Right atrium auricular region (tissue), 2 donors: Measurements from ENCODE around the gene GLB1L3. TPM values are rescaled to one million over a fixed set of nuclear protein-coding genes. Genes with fewer than 3 reads are reported as not detected.

Source experiments
- DNase-seq: peaks from one replicate; pipeline ENCODE4 v3.0.0-alpha.2; 2019; ENCODE audit warnings: low spot score
- H3K27ac ChIP-seq, 2 donors: fragments of 200-600 bp; sonication (generic); 1 replicate in 1 of 2; 2 replicates in 1 of 2; pipeline ENCODE4 v1.5.1; 2016 to 2019
- H3K27me3 ChIP-seq, 2 donors: fragments of 200-600 bp; sonication (generic); one replicate each; pipeline versions ENCODE4 v1.5.1 to v1.6.0; 2017 to 2019
- H3K36me3 ChIP-seq: fragments of 200-600 bp; sonication (generic); one replicate; pipeline ENCODE4 v1.5.1; 2016
- H3K4me1 ChIP-seq, 2 donors: fragments of 200-600 bp; sonication (generic); one replicate each; pipeline versions ENCODE4 v1.5.1 to v1.6.0; 2017 to 2019
- H3K4me3 ChIP-seq, 2 donors: fragments of 200-600 bp; sonication (generic); 1 replicate in 1 of 2; 2 replicates in 1 of 2; pipeline ENCODE4 v1.5.1; 2017 to 2019; ENCODE audit warnings: mild to moderate bottlenecking in 1 of 2, moderate library complexity in 1 of 2
- H3K9me3 ChIP-seq, 2 donors: fragments of 200-600 bp; sonication (generic); one replicate each; pipeline ENCODE4 v1.5.1; 2019
- total RNA-seq, 2 donors: library from RNA; depleted of rRNA; stranded (reverse); fragments of >200 nt; gene quantifications; one replicate each; pipeline ENCODE4 v1.1.0, GENCODE V29; 2016
- TF ChIP-seq, protein P1 (sequence below), 2 donors: fragments of 200-600 bp; sonication (generic); IDR thresholded peaks; one replicate each; pipeline ENCODE4 v1.5.1; 2019; ENCODE audit warnings: antibody characterized with exemption in 2 of 2

Gene GLB1L3
- total RNA-seq, 2 donors from 2014 or later = not detected

DNA sequence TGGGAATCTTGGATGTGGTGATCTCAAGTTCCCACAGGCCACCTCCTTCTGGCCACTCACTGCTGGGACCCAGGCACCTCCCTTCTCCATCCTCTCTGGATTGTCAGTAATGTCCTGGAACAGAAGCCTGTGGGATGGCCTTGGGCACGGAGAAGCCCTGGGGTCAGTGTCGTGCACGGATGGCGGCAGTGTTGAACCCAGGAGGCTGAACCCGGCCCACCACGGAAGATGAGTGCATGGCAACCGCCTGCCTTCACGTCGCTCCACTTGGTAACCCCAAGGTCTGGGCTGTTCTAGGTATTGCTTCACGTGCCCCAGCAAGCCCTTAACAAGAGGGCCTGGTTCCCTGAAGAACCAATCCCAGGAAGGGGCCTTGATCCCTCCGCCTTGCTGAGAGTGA is 30.1 kb upstream of the GLB1L3 start:
- no peak overlapping the region for H3K27ac ChIP-seq
- no peak overlapping the region for H3K4me3 ChIP-seq
- H3K9me3 ChIP-seq = no peaks in the 10 kb centered on the region
- no peak for DNase-seq
- no peaks in the 10 kb centered on the region for H3K27me3 ChIP-seq
- TF ChIP-seq, protein P1, sequence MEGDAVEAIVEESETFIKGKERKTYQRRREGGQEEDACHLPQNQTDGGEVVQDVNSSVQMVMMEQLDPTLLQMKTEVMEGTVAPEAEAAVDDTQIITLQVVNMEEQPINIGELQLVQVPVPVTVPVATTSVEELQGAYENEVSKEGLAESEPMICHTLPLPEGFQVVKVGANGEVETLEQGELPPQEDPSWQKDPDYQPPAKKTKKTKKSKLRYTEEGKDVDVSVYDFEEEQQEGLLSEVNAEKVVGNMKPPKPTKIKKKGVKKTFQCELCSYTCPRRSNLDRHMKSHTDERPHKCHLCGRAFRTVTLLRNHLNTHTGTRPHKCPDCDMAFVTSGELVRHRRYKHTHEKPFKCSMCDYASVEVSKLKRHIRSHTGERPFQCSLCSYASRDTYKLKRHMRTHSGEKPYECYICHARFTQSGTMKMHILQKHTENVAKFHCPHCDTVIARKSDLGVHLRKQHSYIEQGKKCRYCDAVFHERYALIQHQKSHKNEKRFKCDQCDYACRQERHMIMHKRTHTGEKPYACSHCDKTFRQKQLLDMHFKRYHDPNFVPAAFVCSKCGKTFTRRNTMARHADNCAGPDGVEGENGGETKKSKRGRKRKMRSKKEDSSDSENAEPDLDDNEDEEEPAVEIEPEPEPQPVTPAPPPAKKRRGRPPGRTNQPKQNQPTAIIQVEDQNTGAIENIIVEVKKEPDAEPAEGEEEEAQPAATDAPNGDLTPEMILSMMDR (IDR thresholded peaks at IDR 0.05) = no peak
- H3K4me1 ChIP-seq = no peaks in the 10 kb centered on the region
- H3K36me3 ChIP-seq = peaks cover 96% of the 10 kb centered on the region

DNA sequence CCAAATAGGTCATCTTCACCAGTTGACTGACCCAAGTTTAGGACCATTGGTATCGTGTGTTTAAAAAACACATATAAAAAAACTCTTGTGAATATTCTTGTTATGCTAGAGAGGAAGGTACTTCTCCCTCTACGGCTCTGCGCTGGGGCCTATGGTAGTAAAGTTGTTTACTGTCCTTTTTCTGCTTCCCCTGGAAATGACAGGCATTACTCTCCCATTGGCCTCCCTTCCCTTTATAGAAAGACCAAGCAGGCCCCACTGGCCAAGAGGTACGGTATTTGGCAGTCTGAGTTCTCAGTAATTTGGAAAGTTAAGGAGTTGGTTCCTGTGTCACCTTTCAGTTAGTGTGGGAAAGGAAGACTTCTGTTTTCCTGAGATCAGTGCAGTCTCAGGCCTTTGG is 29.5 kb upstream of the GLB1L3 start:
- H3K9me3 ChIP-seq = no peaks in the 10 kb centered on the region
- H3K4me1 ChIP-seq = peaks cover 0 to 1% of the 10 kb centered on the region in 2 donors
- no peak for DNase-seq
- H3K36me3 ChIP-seq = peaks cover 94% of the 10 kb centered on the region
- H3K4me3 ChIP-seq = no peak overlapping the region
- TF ChIP-seq, protein P1 (IDR thresholded peaks at IDR 0.05) = no peak
- H3K27ac ChIP-seq = no peak overlapping the region
- H3K27me3 ChIP-seq = no peaks in the 10 kb centered on the region

DNA sequence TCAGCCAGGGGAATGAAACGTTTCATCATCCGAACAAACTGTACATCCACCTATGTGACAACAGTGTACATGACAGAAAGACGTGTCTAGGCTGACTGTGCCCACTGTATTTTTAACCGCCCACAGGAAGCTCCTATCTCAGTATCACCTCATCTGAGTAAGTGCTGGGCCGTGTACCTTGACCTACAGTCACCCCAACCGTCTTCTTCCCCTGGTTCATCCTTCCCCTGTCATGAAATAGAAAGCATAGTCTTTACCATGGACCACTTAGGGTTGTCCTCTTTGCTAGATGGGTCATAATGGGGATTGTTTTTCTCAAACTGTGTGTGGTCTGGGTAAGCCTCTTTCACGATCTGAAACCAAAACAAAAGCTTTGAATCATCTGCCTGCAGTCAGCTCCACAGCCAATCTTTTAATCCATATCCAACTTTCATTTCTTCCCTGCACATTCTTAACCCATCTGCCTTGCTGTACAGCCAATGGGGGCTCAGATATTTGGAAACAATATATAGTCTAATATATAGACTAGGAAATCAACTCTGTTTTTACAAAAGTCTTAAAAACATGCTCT is 27.2 kb upstream of the GLB1L3 start:
- H3K4me1 ChIP-seq = peaks cover 0 to 14% of the 10 kb centered on the region in 2 donors
- no peak overlapping the region for H3K27ac ChIP-seq
- DNase-seq = no peak
- no peak overlapping the region for H3K4me3 ChIP-seq
- no peaks in the 10 kb centered on the region for H3K27me3 ChIP-seq
- TF ChIP-seq, protein P1 (IDR thresholded peaks at IDR 0.05) = no peak
- H3K36me3 ChIP-seq = peaks cover 72% of the 10 kb centered on the region
- H3K9me3 ChIP-seq = no peaks in the 10 kb centered on the region

DNA sequence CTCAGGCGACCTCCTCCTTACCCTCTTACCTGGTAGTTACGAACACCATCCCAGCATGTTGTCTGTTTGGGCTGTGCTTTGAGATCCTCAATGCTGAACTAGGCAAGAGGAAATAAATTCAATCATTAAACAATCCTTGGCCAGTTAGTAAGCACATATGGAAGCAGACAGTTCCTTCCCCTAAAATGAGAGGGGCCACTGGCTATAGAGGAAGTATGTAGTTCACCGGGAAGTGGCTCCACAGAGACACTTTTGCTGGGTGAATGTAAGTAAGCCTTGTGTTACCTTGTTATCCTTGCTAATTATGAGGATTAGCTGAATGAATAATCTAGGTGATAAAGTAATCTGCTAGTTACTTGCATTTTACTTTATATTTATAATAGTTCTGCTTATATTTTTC is 25.9 kb upstream of the GLB1L3 start:
- no peak overlapping the region for H3K27ac ChIP-seq
- no peaks in the 10 kb centered on the region for H3K9me3 ChIP-seq
- peaks cover 59% of the 10 kb centered on the region for H3K36me3 ChIP-seq
- H3K4me1 ChIP-seq = peaks cover 0 to 22% of the 10 kb centered on the region in 2 donors
- H3K27me3 ChIP-seq = no peaks in the 10 kb centered on the region
- TF ChIP-seq, protein P1 (IDR thresholded peaks at IDR 0.05) = no peak
- DNase-seq = no peak
- no peak overlapping the region for H3K4me3 ChIP-seq

DNA sequence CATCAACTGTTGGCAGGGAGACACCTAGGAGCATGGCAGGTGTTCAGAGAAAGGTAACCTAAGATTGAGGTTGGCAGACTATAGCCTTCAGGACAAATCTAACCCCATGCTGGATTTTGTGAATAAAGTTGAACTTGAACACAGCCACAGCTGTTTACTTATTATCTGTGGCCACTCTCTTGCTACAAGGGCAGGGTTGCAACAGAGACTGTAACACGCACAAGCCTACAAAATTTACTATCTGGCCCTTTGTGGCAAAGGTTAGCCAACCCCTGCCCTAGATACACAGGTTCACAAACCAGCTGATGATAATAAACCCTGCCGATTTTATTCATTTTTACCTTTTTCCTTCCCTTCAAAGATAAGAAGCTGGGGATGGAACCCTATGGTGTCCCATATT is 25.5 kb upstream of the GLB1L3 start:
- H3K4me3 ChIP-seq = no peak overlapping the region
- no peak for DNase-seq
- H3K27me3 ChIP-seq = no peaks in the 10 kb centered on the region
- H3K36me3 ChIP-seq = peaks cover 55% of the 10 kb centered on the region
- H3K27ac ChIP-seq = no peak overlapping the region
- H3K9me3 ChIP-seq = no peaks in the 10 kb centered on the region
- TF ChIP-seq, protein P1 (IDR thresholded peaks at IDR 0.05) = no peak
- H3K4me1 ChIP-seq = peaks cover 0 to 22% of the 10 kb centered on the region in 2 donors
